H54 (cell line): ENCODE data around the gene PPARGC1A.
A peak's percentile ranks its signal among the peaks of the same experiment; 100 is the strongest.

Experiments used
- DNase-seq: peaks from one replicate; pipeline ENCODE4 v3.0.0; 2011; ENCODE audit warnings: low spot score, mixed read lengths; ENCODE audit not compliant: insufficient read length
- FAIRE-seq: peaks from 3 replicates; lab custom pipeline; 2011; peaks lifted over from hg19 to GRCh38; lab: Jason Lieb, UNC
- POLR2A ChIP-seq: IDR thresholded peaks from 2 replicates; pipeline ENCODE4 v1.6.1; 2011; ENCODE audit warnings: low read depth, mild to moderate bottlenecking, low read length

Gene PPARGC1A

GRCh38 chr4:23860919-23861318 lies 28.9 kb downstream of the PPARGC1A start:
- no peak for TF ChIP-seq POLR2A
- FAIRE-seq (no peak), DNase-seq (no peak)

- DNase-seq (no peak), FAIRE-seq (no peak)
- no peak for TF ChIP-seq POLR2A
Measured at GRCh38 chr4:23857367-23857959, 32.4 kb downstream of the PPARGC1A start.

GRCh38 chr4:23856630-23857029 lies 33.2 kb downstream of the PPARGC1A start:
- DNase-seq, result no peak
- TF ChIP-seq POLR2A, result no peak
- FAIRE-seq, result peak; percentile 11

DNA sequence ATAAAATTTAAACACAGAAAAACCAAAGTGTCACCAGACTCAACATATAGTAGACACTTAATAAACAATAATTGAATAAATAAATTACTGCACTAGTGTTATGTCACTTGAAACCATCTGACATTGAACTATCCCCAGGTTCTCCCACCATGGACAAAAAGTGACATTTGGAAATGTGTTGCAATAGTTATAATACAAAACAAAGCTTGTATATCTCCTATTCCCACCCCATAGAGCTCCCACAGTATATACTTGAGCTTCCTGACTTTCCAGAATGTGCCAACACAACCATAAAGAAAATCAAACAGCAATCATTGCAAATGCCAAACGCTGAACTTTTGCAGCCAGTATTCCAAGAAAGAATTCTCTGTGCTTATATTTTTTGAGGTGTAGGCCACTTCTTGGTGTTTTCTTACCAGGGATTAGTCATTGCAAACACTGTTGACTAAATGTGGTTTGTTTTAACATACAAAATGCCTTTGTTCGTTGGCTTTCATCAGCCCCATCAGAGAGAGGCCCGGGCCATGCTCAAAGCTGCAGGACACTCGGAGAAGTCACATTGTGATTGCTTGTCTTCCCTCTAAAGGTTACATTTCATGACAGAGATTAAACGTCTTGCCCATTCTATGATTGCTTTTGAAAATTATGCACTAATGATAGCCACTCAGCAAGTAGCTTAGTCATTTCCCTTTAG lies 33.8 kb downstream of the PPARGC1A start:
- no peak for DNase-seq
- FAIRE-seq, result peak; percentile 73
- TF ChIP-seq POLR2A, result no peak

- FAIRE-seq (no peak), DNase-seq (no peak)
- no peak for TF ChIP-seq POLR2A
Measured at GRCh38 chr4:23853986-23854660, 35.7 kb downstream of the PPARGC1A start.

GRCh38 chr4:23851464-23851863 lies 38.4 kb downstream of the PPARGC1A start:
- DNase-seq (no peak), FAIRE-seq (no peak)
- TF ChIP-seq POLR2A, result no peak

DNA sequence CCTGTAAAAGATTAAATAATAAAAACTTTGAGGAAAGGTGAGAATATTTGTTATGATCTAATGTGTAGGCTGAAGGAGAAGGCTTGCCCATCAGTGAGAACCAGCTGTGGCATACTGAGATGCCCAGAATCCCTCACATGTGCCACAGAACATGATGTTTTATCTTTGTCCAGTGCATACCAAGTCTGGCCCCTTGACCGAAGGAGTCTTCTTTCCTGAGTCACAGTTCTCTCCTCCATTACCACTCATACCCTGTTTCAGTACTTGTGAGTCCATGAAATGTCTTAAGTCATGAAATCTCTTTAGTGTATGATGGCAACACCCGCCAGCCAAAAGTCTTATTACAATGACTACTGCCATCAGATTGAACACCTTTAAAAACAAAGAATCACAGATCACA lies 42.7 kb downstream of the PPARGC1A start:
- TF ChIP-seq POLR2A, result no peak
- FAIRE-seq, result no peak
- no peak for DNase-seq

DNA sequence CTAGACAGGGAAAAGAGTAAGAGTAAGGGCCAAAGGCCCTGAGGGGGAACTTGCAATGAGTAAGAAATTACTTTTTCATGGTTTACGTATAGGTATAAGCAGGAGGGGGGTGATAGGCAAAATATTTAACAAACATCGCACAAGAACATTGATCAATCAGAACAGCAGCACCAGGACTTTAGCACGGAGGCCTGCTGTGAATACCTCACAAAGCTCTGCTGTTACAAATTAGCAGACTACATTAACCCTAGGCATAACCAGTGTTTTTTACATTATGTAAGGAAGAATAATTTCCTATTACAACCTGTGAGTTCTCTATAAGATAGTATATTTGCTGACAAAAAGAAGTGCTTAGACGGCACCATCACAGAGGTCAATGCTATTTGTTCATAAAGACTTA lies 44.9 kb downstream of the PPARGC1A start:
- DNase-seq (no peak), FAIRE-seq (no peak)
- no peak for TF ChIP-seq POLR2A

DNA sequence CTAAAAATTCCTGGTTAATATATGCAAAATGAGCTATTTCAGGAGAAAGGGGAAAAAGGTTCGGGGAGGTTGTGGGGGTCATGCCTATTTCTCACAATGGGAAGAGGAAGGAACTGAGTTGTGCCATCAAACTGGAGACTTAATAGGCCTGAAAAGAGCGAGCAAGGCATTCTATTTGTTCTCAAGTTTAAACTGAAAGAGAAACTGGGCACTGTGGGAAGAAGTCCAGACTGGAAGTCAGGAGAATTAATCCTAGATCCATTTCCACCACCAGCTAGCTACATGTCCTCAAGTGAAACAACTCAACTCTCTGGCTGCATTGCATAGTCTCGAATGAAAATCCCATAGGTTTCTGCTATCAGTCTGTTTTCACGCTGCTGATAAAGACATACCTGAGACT lies 50.6 kb downstream of the PPARGC1A start:
- DNase-seq (no peak), FAIRE-seq (no peak)
- TF ChIP-seq POLR2A, result no peak

DNA sequence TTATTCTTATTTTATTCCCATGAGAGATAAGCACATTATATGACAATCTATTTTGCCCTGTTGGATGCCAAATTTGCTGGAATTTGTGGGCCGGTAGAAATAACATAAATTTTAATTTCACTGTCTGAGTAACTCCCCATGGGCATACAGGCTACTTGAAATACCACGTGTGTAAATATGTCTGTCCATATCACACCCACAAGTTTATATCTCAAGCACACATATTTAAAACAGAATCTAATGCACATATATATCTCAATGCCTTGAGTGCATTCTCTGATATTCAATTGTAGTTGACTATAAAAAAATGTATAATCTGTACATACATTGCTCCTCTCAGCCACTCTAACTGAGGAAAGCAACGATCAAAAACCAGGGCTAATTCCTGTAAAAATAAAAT lies 51.2 kb downstream of the PPARGC1A start:
- FAIRE-seq, result no peak

DNA sequence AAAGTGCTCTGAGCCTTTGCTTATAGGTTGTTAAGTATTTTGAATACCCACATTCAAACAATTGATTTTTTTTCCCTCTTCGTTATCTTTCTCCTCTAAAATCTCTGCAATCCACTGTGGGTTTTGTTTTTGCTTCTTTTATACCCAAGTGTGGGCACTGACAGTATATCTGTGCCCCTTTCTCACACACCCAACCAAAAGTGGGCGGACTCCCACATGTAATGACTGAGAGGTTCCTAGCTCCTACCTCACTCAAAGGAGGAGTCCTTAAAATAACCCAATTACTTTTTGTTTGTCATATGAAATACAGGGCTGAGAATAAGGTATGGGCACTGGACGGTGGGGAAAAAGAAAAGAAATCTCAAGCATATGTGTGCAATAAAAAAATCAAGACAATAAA lies 51.7 kb downstream of the PPARGC1A start:
- no peak for TF ChIP-seq POLR2A
- no peak for FAIRE-seq
- DNase-seq, result no peak

More for the DNA sequence above, 51.2 kb downstream of the PPARGC1A start:
- no peak for TF ChIP-seq POLR2A
- DNase-seq, result no peak

- DNase-seq, result no peak
- no peak for FAIRE-seq
- no peak for TF ChIP-seq POLR2A
Measured at GRCh38 chr4:23837371-23837770, 52.5 kb downstream of the PPARGC1A start.

GRCh38 chr4:23835774-23836478 lies 53.9 kb downstream of the PPARGC1A start:
- DNase-seq, result no peak
- no peak for FAIRE-seq
- TF ChIP-seq POLR2A, result no peak

DNA sequence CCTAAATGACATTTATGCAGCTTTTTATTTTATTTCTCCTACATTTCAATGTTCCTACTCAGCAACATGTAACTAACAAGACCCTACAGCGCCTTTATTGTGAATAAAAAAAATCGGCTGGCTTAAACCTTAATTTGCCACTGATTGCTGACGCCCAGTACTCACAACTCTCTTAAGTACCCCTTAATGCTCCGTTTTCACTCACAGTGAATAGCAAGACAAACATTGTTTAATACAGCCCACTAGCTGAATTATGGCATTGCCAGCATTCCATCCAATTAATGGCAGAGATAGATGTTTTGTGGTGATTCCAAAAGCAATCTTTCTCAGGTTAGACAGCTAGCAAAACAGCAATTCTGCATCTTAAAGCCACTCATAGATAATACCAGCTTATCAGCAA lies 61.1 kb downstream of the PPARGC1A start:
- FAIRE-seq (no peak), DNase-seq (no peak)

More for the DNA sequence above, 61.1 kb downstream of the PPARGC1A start:
- TF ChIP-seq POLR2A, result no peak
